Activated B cell treated with CpG ODN at 0.5 μM for 24 hours (primary cell): ENCODE measurements around the gene ZNF503. TPM values are rescaled to one million over a fixed set of nuclear protein-coding genes. Genes with fewer than 3 reads are reported as not detected.
A peak's percentile ranks its signal among the peaks of the same experiment; 100 is the strongest.

Source experiments
- ATAC-seq: fragments of 200-7000 bp; cut with Tn5 transposase; one replicate; pipeline ENCODE4 v1.10.0; 2021; ENCODE audit warnings: low read depth, mild to moderate bottlenecking, moderate library complexity
- CTCF ChIA-PET: fragments of 350-600 bp; sonication (Branson Sonifier 250); formaldehyde crosslinking; loops from one replicate; lab custom pipeline; 2021; ENCODE audit warnings: antibody characterized with exemption; lab: Charles Lee
- POLR2A ChIA-PET: fragments of 350-600 bp; sonication (Branson Sonifier 250); formaldehyde crosslinking; loops from one replicate; lab custom pipeline; 2021; ENCODE audit warnings: antibody characterized with exemption; lab: Charles Lee
- DNase-seq: peaks from one replicate; pipeline ENCODE4 v3.0.0; 2022
- H3K27ac Mint-ChIP-seq: one replicate; pipeline ENCODE4 v1.8.0; 2020; ENCODE audit warnings: mixed read lengths
- H3K27me3 Mint-ChIP-seq: one replicate; pipeline ENCODE4 v1.8.0; 2021; ENCODE audit warnings: mixed read lengths
- H3K36me3 Mint-ChIP-seq: one replicate; pipeline ENCODE4 v1.8.0; 2021; ENCODE audit warnings: low read depth, mixed read lengths
- H3K4me1 Mint-ChIP-seq: one replicate; pipeline ENCODE4 v1.8.0; 2021; ENCODE audit warnings: mixed read lengths
- H3K4me3 Mint-ChIP-seq: one replicate; pipeline ENCODE4 v1.8.0; 2020; ENCODE audit warnings: mild to moderate bottlenecking, mixed read lengths
- H3K9me3 Mint-ChIP-seq: one replicate; pipeline ENCODE4 v1.8.0; 2020; ENCODE audit warnings: mixed read lengths
- CTCF ChIP-seq: fragments of 200-600 bp; IDR thresholded peaks from one replicate; pipeline ENCODE4 v1.8.0; 2022; ENCODE audit warnings: antibody characterized with exemption, mild to moderate bottlenecking
- intact Hi-C: fragments of 100-400 bp; cut with micrococcal nuclease; formaldehyde crosslinking; loops from one replicate; pipeline ENCODE4 v1.15.1; 2024
- total RNA-seq: library from RNA; stranded (reverse); gene quantifications from 2 replicates; pipeline ENCODE4 v1.2.3, GENCODE V29; 2022

ZNF503 gene
- total RNA-seq, 1 donor from 2014 or later = not detected

GRCh38 chr10:75407224-75407712 lies 5.7 kb upstream of the ZNF503 start:
- DNase-seq = no peak
- peaks cover 63% of the 10 kb centered on the region for H3K27me3 Mint-ChIP-seq
- no peaks in the 10 kb centered on the region for H3K9me3 Mint-ChIP-seq
- CTCF ChIA-PET = no interaction called here
- ATAC-seq = no peak
- intact Hi-C loops = no loop called here
- peak overlapping the region; percentile 52 for H3K4me3 Mint-ChIP-seq
- no peak for TF ChIP-seq CTCF
- POLR2A ChIA-PET = no interaction called here
- no peaks in the 10 kb centered on the region for H3K36me3 Mint-ChIP-seq
- no peak overlapping the region for H3K27ac Mint-ChIP-seq
- peaks cover 40% of the 10 kb centered on the region for H3K4me1 Mint-ChIP-seq

- H3K9me3 Mint-ChIP-seq = no peaks in the 10 kb centered on the region
- H3K27ac Mint-ChIP-seq = no peak overlapping the region
- ChIA-PET POLR2A (no interaction called here), CTCF (no interaction called here)
- no peaks in the 10 kb centered on the region for H3K36me3 Mint-ChIP-seq
- DNase-seq = no peak
- TF ChIP-seq CTCF = no peak
- H3K27me3 Mint-ChIP-seq = peaks cover 67% of the 10 kb centered on the region
- no peak overlapping the region for H3K4me3 Mint-ChIP-seq
- H3K4me1 Mint-ChIP-seq = peaks cover 44% of the 10 kb centered on the region
- intact Hi-C loops = no loop called here
- ATAC-seq = no peak
Observed at GRCh38 chr10:75406462-75407223, 5.1 kb upstream of the ZNF503 start.

- POLR2A ChIA-PET = no interaction called here
- Mint-ChIP-seq H3K27me3 (peaks cover 65% of the 10 kb centered on the region), H3K4me1 (peaks cover 44% of the 10 kb centered on the region), H3K27ac (no peak overlapping the region), H3K9me3 (no peaks in the 10 kb centered on the region), H3K4me3 (peak overlapping the region; percentile 15), H3K36me3 (no peaks in the 10 kb centered on the region)
- CTCF ChIA-PET = no interaction called here
- no peak for DNase-seq
- no peak for ATAC-seq
- intact Hi-C loops = no loop called here
- TF ChIP-seq CTCF = no peak
Observed at GRCh38 chr10:75405598-75406461, 4.3 kb upstream of the ZNF503 start.

GRCh38 chr10:75404815-75405597 lies 3.4 kb upstream of the ZNF503 start:
- DNase-seq (no peak), ATAC-seq (no peak)
- ChIA-PET CTCF (no interaction called here), POLR2A (no interaction called here)
- no peak for TF ChIP-seq CTCF
- peaks cover 62% of the 10 kb centered on the region for H3K27me3 Mint-ChIP-seq
- H3K4me1 Mint-ChIP-seq = peaks cover 49% of the 10 kb centered on the region
- H3K4me3 Mint-ChIP-seq = no peak overlapping the region
- no peak overlapping the region for H3K27ac Mint-ChIP-seq
- intact Hi-C loops = loop anchor here (5.0 kb wide), 2 partner anchors 1142 to 1707 kb away; no protein-coding TSS in a partner anchor
- no peaks in the 10 kb centered on the region for H3K36me3 Mint-ChIP-seq
- no peaks in the 10 kb centered on the region for H3K9me3 Mint-ChIP-seq
